GM04504 (cell line): ENCODE data around the gene KLHL1.

Source experiments
- DNase-seq: peaks from one replicate; pipeline ENCODE4 v3.0.0-alpha.2; 2012; ENCODE audit warnings: low read depth

Gene KLHL1

DNA sequence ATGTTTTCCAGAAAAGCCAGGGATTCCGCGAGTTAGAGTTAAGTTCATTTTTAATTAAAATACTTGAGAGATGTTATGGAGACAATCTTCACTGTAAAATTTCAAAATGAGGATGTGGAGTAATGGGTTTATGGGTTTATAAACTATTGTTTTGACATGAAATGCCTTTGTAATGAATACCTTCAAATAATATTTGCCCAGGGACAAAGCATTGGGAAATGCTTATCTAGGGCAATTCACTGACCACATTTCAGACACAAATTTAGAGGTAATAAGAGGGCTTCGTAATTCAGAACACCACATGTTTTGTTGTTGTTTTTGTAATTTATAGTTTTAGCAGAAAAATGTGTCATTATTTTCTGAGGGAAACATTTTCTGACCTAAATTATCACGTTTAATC is 241.7 kb downstream of the KLHL1 start:
- no peak for DNase-seq

DNA sequence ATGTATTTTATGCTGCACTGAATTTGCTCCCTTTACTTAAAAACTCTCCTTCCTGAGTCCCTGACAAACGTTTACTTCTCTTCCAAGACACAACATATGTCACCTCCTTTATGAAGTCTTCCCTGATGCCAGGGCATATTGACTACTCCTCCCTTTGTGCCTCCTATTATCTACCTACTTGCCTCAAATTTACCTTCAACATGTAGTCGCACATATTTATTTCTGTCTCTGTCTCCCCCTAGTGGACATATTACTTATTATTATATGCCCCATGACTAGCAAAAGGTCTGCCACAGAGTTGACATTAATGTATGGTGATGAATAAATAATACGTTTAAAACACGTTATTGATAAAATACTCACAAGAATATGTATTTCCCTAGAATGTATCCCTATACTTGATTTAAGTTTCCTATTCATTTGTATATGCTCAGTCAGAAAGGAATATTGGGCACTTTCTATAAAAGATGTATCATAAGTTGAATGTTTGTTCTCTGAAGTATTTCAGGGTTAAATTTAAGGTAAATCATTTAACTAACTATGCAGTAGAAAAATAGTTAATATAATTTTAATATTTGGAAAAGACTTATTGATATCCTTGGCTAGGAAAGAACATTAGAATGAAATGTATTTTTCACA is 250.9 kb downstream of the KLHL1 start:
- no peak for DNase-seq

DNA sequence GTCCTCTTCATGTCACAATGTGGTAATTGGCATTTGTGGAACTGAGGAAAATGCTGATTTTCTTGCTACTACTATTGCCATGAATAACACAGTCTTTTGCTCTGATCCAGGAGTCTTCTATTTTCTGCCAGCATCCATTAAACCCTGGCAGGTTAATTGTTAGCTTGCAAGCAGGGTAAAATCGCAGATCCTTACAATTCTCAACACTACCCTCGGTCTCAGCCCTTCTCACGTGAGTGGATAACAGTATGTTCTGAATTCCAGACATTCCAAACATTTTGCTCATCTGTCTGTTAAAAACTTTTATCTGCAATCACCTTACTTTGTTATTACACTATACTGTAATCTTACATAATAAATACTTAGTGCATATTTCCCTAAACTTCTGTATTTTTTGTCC is 251.9 kb downstream of the KLHL1 start:
- no peak for DNase-seq

DNA sequence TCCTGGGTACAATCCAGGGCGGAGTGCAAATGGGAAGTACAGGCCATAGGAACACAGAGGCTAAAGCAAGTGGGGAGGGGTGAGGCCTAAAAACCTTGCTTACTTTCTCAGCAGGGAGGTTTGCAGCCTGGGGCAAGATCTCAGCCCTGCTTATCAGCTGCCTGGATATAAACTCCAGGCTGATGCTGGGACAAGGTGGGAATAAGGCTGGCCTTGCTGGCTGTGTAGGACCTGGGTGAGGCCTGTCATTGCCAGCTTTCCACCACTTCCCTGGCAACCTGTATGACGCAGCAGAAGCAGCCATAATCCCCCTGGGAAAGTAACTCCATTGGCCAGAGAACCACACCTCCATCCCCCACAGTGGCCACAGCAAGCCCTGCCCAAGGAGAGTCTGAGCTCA is 279.7 kb downstream of the KLHL1 start:
- DNase-seq = no peak

DNA sequence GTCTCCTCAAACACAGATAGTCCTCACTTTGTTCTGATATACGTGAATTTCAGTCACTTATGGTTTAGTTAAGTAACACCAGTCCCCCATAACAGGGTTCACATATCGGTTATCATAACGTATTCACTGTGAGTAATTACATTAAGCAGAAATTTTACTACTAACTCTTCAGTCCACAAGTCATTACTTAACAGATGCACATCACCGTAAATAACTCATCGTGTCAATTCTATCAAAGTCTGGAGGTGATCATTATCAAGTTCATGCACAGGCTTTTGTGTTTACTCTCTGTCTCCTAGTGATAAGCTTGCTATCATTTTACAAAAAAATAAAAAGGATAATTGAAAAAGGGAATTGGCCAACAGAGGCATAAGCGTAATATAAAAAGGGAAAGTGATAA is 288.1 kb downstream of the KLHL1 start:
- no peak for DNase-seq

DNA sequence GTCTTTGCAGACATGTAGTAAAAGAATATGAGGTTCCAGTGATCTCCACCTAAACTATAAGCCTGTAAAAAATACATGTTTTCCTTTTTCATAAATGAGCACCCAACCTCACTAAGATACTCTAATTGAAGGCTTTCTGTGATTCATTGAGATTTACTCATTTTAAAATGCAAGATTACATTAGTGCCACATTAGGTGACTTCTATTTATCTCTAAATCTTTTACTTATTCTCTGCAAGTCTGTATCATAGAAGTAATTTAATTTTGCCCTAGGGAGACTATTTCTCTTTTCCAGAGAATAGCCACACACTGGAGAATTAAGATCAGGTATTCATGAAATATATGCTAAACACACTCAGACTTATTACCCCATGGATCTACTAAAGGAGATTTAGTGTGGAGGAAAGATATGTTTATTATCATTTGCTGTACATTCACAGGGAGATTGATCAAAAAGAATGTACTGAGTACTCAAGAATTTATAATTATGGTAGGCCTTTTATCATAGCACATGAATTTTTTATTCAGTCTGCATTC is 290.9 kb downstream of the KLHL1 start:
- no peak for DNase-seq

DNA sequence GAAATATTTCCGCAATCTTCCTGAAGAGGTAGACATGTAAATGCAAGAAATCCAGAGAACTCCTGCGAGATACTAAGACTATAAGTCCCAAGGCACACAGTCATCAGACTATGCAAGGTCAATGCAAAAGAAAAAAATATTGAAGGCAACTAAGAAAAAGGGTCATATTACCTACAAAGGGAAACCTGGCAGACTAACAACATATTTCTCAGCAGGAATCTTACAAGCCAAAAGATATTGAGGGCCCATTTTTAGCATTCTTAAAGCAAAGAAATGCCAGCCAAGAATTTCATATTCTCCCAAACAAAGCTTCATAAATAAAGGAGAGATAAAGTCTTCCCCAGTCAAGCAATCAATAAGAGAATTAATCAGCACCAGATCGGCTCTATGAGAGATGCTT is 299.1 kb downstream of the KLHL1 start:
- DNase-seq = no peak

DNA sequence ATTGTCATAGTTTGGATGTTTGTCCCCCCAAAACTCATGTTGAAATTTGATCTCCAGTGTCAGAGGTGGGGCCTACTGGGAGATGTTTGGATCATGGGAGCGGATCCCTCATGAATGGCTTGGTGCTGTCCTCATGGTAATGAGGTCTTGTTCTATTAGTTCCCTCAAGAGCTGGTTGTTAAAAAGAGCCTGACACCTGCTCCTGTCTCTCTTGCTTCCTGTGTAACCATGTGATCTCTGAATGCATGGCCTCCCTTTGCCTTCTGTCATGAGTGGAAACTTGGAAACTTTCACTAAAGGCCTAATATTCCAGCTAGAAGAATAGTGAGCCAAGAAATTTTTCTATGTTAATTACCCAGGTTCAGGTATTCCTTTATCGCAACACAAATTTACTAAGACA is 312.0 kb downstream of the KLHL1 start:
- no peak for DNase-seq

DNA sequence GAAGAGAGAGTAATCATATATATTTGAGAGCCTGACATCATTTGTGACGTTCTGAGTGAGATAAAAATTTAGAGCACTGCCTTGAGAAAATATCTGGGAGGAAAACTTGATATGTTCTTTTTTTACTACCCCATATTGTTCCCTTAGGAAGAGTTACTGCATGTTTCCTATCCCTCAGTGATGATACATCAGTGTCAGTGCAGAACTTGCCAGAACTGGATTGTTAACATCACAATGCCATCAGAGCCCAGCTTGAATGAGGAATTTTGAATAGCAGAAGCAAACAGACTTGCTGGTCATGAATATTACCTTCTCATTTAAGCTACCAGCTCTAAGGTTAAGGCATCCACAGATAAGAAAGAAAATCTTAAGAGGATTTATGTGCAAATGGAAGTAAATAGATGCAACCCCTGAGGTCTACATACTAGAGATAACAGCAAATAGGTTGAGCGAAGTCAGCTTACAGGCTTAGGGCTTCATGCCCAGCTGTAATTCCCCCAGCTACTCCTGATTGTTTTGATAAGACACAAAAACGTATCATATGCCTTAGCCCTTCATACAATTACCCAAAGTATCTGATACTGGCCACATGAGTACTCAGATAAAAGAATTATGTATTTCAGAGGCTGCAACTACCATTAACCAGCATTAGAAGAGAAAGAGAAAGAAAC is 314.3 kb downstream of the KLHL1 start:
- no peak for DNase-seq

DNA sequence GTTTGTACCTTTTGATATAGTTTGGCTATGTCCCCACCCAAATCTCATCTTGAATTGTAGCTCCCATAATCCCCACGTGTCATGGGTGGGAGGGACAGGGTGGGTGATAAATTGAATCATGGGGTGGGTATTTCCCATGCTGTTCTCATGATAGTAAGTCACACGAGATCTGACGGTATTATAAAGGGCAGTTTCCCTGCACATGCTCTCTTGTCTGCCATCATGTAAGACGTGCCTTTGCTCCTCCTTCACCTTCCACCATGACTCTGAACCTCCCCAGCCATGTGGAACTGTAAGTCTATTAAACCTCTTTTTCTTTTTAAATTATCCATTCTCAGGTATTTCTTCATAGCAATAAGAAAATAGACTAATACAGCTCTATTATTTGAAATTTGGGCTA is 331.3 kb downstream of the KLHL1 start:
- no peak for DNase-seq

DNA sequence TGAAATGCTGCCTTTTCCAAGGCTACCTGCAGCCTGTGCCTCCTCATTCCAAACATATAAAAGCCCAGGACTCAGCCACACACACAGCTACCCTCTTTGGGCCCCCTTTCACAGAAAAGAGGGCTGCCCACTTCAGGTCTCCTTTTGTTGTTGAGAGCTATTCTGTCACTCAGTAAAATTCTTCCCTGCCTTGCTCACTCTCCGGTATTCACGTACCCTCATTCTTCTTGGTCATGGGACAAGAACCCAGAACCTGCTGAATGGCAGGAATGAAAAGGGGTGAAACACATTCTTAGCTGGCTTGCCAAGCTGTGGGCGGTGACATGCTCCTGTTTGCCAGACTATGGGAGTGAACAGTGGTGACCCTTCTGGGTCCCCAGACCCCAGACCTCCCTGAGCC is 338.6 kb downstream of the KLHL1 start:
- DNase-seq = no peak

DNA sequence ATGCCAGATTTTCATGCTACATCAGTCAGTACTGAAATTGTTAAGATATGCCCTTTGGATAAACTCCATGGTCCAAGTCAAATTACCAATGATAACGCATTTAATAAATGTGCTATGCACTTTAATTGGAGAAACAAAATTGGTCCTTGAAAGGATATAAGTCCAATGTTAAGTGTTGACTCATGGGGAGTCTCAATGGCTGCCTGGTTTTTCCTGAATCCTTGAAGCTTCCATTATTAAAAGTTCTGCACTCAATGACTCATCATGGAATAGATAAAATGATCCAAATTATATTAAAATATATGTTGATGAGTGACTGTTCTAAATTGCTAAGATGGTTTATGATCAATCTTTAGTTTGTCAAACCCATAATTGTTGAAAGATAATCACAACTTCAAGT is 346.7 kb downstream of the KLHL1 start:
- no peak for DNase-seq

DNA sequence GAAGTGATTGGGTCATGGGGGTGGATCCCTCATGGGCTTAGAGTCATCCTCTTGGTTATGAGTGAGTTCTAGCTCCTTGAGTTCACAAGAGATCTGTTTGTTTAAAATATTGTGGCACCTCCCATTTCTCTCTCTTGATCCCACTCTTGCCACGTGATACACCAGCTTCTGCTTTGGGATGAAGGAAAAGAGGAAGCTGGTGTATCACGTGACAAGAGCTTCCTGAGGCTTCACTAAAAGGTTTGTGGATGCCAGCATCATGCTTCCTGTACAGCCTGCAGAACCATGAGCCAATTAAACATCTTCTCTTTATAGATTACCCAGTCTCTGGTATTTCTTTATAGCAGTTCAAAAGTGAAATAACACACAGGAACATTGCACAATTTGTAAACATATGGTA is 353.2 kb downstream of the KLHL1 start:
- no peak for DNase-seq

DNA sequence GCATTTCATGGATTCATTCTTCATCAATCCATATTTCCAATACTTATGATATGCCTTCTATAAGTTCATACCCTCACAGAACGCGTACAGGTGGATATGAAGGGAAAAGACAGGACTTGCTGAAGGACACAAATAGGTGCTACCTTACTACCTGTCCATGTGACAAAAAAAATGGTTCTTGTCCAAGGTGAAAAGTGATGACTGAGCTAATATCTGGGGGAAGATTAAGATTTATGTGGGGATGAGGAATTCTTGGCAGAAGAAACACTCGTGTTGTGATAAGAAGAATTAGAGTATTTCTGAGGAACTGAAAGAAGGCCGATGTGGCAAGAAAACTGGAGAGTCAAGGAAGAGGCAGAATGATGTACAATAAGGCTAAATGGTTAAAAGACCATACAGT is 357.0 kb downstream of the KLHL1 start:
- no peak for DNase-seq

DNA sequence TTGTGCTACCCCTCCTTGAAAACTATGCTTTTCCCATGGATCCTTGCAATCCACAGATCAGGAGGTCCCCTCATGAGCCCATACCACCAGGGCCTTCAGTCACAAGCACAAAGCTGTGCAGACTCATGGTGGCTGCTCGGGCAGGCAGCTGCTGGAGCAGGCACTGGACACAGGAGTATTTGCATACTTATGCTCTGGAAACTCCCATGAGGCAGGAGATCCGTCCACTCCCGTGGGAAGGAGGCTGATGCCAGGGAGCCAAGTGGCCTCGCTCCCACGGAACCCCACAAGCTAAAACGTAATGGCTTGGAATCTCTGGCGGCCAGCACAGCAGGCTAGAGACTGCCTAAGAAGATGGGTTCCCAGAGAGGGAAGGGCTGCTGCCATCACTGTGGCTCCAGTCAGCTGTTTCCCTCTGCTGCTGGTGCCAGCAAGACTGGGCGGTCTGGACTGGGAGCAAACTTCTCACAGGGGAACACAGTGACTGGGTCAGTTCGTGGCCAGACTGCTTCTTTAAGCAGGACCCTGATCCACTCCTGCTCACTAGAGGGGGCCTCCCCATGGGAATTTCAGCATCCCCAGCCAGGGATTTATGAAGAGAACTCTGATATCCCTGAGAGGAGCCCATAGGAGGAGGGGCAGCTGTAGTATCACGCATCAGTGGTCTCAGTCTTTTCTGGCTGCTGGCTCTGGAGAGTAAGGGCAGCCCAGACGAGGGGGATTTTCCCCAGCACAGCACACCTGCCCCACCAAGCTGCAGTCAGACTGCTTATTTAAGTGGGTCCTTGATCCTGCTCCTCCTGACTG is 370.9 kb downstream of the KLHL1 start:
- DNase-seq = no peak

DNA sequence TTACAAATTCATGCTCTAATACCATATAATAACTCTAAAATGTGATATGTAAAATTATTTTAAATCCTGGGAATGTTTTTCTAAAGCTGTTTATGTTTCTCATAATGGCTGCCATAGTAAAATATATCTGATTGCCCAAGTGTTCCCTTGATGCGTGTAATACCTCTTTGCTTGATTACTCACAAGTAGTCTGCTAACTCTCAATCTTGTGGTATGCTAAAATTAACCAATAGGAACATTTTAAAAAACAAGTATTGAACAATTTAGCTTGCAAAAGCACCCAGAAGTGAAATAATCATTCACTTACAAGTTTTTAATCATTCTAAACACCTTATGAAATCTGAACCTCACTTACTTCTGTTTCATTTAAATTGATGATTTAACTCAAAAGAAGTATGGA is 386.6 kb downstream of the KLHL1 start:
- DNase-seq = no peak

DNA sequence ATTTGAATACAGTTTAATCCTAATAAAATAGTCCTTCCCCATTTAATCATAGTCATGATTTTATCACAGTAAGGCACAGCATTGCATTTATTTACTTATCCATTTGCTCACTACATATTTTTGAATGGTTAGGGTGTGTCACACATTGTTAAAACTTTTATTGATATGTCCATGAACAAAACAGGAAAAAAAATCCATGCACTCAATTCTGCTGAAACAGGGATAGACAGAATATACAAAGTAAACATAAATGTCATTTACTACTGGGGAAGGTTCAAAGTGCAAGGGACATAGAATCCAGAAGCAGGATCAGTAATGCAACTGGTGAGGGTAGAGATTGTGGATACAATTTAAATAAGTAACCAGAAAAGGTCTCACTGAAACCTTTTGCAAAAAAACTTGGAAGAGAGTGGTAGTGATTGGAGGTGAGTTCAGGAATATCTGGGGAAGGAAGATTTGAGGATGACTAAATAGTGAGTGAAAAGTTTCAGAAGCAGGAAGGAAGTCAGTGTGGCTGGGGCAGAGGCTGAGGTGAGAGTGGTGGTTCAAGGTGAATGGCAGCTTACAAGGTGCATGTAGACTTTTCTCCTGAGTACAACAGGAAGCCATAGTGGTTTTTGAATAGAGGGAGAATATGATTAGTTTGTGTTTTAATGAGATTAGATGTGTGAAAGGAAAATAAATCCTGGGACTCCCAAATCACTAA is 387.8 kb downstream of the KLHL1 start:
- DNase-seq = no peak

DNA sequence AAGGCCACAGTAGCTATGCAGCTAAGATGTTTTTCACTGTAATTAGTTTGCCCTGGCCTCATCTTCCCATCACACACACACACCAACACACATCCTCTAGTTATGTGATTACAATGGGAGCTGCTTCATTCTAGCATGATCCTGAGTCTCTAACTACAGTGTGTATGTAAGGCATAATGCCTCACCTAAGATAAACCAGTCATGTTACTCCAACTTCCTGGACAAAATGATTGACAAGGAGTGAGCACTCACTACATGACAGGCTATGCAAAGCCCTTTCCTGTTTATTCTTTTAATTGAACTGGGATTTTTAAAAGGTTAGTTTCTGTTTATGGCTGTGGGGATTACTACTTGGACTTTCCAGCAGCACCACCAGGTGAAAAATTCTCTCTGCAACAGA is 401.4 kb downstream of the KLHL1 start:
- no peak for DNase-seq

DNA sequence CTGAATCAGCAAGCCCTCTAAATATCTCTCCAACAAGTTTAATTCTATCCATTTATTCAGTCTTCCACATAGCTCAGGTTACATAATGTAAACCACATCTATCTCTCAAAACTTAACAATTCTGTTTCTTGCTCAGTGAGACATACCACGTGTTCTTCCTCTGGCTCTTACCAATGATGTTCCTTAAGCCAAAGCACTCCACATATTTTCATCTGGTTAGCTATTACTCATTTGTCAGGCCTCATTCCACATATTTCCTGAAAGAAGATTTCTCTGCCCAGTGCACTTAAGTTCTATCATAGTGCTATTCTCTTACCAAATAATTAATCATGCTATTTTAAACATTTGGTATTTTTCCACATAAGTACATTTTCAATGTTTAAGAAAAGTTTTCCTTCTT is 403.9 kb downstream of the KLHL1 start:
- no peak for DNase-seq

DNA sequence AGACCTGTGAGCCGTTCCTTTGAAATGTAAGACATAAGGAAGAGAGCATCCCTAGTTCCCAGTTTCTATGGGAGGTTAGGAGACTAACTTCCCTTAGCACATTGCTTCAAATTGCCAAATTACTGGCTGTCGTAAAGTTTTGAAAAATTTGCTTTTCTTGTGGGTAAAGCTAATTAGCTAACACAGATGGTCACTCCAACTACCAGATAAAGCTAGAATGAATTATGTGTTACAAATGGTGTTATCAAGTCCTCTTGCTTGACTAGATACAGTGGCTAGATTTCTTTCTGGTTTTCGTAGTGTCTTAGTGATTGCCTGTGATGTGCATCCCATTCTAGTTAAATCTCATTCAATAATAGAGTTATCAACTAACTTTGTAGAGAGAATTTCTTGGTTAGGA is 417.3 kb downstream of the KLHL1 start:
- DNase-seq = no peak

DNA sequence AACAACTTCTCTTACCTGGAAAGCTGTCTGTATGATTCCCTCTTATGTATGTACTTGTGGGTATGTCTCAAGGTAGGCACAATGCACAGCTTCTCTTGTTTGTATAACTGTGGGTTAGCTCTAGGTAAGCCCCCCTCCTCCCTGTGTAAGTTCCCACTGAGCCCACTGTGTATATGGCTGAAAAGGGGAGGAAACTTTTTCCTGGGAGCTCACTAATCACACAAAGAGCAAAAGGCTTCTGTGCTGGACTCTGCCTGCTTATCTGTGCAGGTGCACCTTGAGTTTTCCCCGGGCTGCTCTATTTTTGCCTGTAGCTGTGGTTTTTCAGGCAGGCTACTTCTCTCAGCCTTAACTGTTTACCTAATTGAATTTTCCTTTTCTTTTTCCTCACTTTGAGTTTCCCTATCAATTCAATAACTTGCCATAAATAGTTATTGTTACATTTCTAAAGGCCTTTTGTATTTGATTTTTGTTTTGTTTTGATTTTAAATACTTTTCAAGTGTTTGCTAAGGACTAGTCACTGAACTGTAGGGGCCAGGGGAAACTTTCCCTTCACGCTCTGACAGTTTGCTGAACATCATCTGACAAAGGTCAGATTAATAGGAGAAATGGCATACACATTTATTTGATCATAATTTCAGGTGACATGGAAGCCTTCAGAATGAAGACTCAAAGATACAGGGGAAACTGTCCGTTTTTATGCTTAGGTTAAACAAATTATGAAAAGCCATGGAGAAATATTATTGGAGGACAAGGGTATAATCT is 424.1 kb downstream of the KLHL1 start:
- no peak for DNase-seq

DNA sequence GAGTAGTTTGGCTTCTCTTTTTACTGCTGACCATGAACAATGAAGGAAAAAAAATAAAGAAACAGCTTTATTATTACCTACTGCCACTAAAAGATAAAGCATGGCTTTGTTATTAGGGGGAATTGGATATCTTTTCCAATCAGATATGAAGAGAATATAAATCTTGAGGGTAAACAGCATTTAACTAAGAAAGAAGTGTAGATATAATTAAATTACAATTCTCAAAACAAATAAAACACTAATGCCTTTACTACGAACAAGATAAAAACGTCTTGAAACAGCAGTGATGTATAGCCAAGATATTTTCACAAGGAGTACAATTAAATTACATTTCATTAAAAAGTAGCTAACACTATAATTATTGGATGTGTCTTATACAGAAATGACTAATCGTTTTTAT is 426.5 kb downstream of the KLHL1 start:
- no peak for DNase-seq
